ENCODE results near the gene AKAP10. TPM values are rescaled to one million over a fixed set of nuclear protein-coding genes. Genes with fewer than 3 reads are reported as not detected.

AKAP10 gene
- total and polyA plus RNA-seq, 2 donors (not counting 1 experiment from before 2014, with no cell fraction given), result 20.6 to 71.2 TPM

DNA sequence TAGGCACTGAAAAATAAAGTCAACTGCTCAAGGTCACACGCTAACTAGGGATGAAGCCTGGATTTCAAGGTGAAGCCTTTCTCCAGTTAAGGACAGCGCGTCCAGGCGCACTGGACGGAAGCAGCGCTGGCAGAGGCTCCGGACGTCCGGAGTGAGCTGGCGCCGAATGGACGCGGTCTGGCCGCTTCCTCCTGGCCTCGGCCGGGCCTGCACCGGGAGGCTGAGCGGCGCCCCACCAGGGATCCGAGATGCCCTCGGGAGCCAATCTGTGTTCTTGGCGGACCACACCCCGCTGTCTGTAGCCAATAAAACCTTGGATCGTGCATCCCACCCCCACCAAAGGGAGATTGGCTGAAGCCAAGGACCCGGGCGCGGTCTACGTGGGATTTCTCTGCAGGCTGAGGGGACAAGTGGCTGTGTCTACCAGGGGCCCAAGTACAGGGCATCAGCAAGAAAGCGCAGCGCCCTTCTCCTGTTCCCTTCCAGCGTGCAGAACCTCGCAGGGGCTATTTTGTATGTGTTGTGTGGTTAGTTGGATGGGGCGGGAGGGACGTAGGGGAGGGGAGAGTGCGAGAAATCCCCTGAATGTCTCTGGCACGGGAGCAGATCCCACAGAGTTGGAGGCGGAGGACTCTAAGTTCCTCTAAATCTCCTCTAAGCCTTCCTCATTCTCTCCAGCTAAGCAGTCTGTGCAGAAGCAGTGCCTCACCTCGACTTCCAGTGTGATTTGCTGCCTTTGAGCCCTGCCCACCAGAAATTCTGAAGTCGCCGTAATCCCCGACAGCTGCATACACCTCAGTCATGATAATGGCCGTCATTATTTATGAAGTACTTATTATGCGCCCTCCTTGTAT lies 2.5 kb upstream of the AKAP10 start:
- peaks cover 0 to 3% of the 10 kb centered on the region in 2 experiments for H3K36me3 ChIP-seq (replicated peaks in 1 of 2; ENCODE audit: control extremely low read depth in 1 of 2, control insufficient read depth in 1 of 2, extremely low read depth in 1 of 2, insufficient read depth in 2 of 2, low read length in 1 of 2)
- CTCF ChIA-PET, result no interaction called here
- H3K27me3 Mint-ChIP-seq, result no peaks in the 10 kb centered on the region
- no peaks in the 10 kb centered on the region for H3K9me3 Mint-ChIP-seq (ENCODE audit: insufficient read depth)
- WGBS (ENCODE audit: insufficient coverage), result 73% methylated on average over 33 of the region's 43 CpGs
- H3K79me2 ChIP-seq (ENCODE audit: control insufficient read depth, insufficient read depth, low read length), result peaks cover 58% of the 10 kb centered on the region
- H3K4me3 ChIP-seq (ENCODE audit: control extremely low read depth in 1 of 5, extremely low read depth in 1 of 5, insufficient read depth in 1 of 5, low read depth in 2 of 5, low read length in 4 of 5), result no peak overlapping the region
- no peak for ATAC-seq (ENCODE audit: low read depth)
- peak overlapping the region; percentile 62 for H3K4me3 Mint-ChIP-seq
- H3K4me2 ChIP-seq (replicated peaks; ENCODE audit: low read depth, low read length, poor library complexity, severe bottlenecking), result peak overlapping the region; percentile 23
- H3K9ac ChIP-seq (ENCODE audit: low read length), result no peak overlapping the region
- H3K27ac ChIP-seq (ENCODE audit: low read length in 2 of 2), result no peak overlapping the region
- H3K9me3 ChIP-seq (ENCODE audit: control extremely low read depth in 1 of 3, control insufficient read depth in 2 of 3, insufficient read depth in 1 of 3, low read length in 2 of 3), result no peaks in the 10 kb centered on the region
- TF ChIP-seq CTCF (IDR thresholded peaks at IDR 0.05) (no peak), EZH2 (IDR thresholded peaks at IDR 0.05; ENCODE audit: borderline replicate concordance, insufficient read depth, low read depth, low read length, poor library complexity, severe bottlenecking) (no peak)
- intact Hi-C loops (cut with micrococcal nuclease), result loop anchor here (2.0 to 10.0 kb wide), 3 partner anchors 1147 to 2005 kb away; partner anchors contain the start of genes ATPAF2, DHRS7B, DRC3 and GID4
- POLR2A ChIA-PET, result no interaction called here
- peaks cover 23 to 39% of the 10 kb centered on the region in 2 donors for H3K4me1 ChIP-seq (ENCODE audit: control insufficient read depth in 2 of 2, insufficient read depth in 2 of 2, low read length in 2 of 2)
- H3K27me3 ChIP-seq (replicated peaks in 1 of 4; ENCODE audit: control extremely low read depth in 1 of 4, control insufficient read depth in 3 of 4, insufficient read depth in 4 of 4, low read length in 3 of 4), result no peaks in the 10 kb centered on the region
- DNase-seq, result no peak
- no peak overlapping the region for H3K27ac Mint-ChIP-seq
- no peaks in the 10 kb centered on the region for H4K20me1 ChIP-seq (ENCODE audit: control insufficient read depth, insufficient read depth, low read length, poor library complexity, severe bottlenecking)
- H2AFZ ChIP-seq (ENCODE audit: insufficient read depth, low read depth, low read length, poor library complexity, severe bottlenecking), result peak overlapping the region; percentile 53
- H3K4me1 Mint-ChIP-seq, result peaks cover 29% of the 10 kb centered on the region

- peak overlapping the region; percentile 98 for H3K27ac Mint-ChIP-seq
- Histone ChIP-seq H2AFZ (ENCODE audit: insufficient read depth, low read depth, low read length, poor library complexity, severe bottlenecking) (peak overlapping the region; percentile 99), H3K79me2 (ENCODE audit: control insufficient read depth, insufficient read depth, low read length) (peaks cover 71% of the 10 kb centered on the region), H3K4me2 (replicated peaks; ENCODE audit: low read depth, low read length, poor library complexity, severe bottlenecking) (peak overlapping the region; percentile 91), H4K20me1 (ENCODE audit: control insufficient read depth, insufficient read depth, low read length, poor library complexity, severe bottlenecking) (no peaks in the 10 kb centered on the region), H3K4me1 (ENCODE audit: control insufficient read depth in 2 of 2, insufficient read depth in 2 of 2, low read length in 2 of 2) (peaks cover 23 to 40% of the 10 kb centered on the region in 2 donors), H3K4me3 (ENCODE audit: control extremely low read depth in 1 of 5, extremely low read depth in 1 of 5, insufficient read depth in 1 of 5, low read depth in 2 of 5, low read length in 4 of 5) (peak overlapping the region; percentile 27 to 93 (median 87)), H3K27me3 (replicated peaks in 1 of 4; ENCODE audit: control extremely low read depth in 1 of 4, control insufficient read depth in 3 of 4, insufficient read depth in 4 of 4, low read length in 3 of 4) (no peaks in the 10 kb centered on the region), H3K36me3 (replicated peaks in 1 of 2; ENCODE audit: control extremely low read depth in 1 of 2, control insufficient read depth in 1 of 2, extremely low read depth in 1 of 2, insufficient read depth in 2 of 2, low read length in 1 of 2) (peaks cover 0 to 9% of the 10 kb centered on the region in 2 experiments), H3K9ac (ENCODE audit: low read length) (peak overlapping the region; percentile 84), H3K27ac (ENCODE audit: low read length in 2 of 2) (peak overlapping the region; percentile 85 to 96), H3K9me3 (ENCODE audit: control extremely low read depth in 1 of 3, control insufficient read depth in 2 of 3, insufficient read depth in 1 of 3, low read length in 2 of 3) (no peaks in the 10 kb centered on the region)
- CTCF ChIA-PET, result interaction anchor here (2.1 kb wide), 1 partner anchor 14 kb away, joined by 11 read pairs; no protein-coding TSS in a partner anchor
- intact Hi-C loops (cut with micrococcal nuclease), result loop anchor here (1.0 to 10.0 kb wide), 4 partner anchors 176 to 2004 kb away; partner anchors contain the start of genes ATPAF2, DHRS7B, DRC3 and GID4
- no peaks in the 10 kb centered on the region for H3K27me3 Mint-ChIP-seq
- no peaks in the 10 kb centered on the region for H3K9me3 Mint-ChIP-seq (ENCODE audit: insufficient read depth)
- no peak for ATAC-seq (ENCODE audit: low read depth)
- peak; percentile 27 for DNase-seq
- peak overlapping the region; percentile 99 for H3K4me3 Mint-ChIP-seq
- H3K4me1 Mint-ChIP-seq, result peaks cover 38% of the 10 kb centered on the region
- POLR2A ChIA-PET, result interaction anchor here (0.8 kb wide), 1 partner anchor 601 kb away, joined by 3 read pairs; the partner anchor contains the start of gene MAPK7
- 87% methylated on average over 6 of the region's 13 CpGs for WGBS (ENCODE audit: insufficient coverage)
- TF ChIP-seq EZH2 (IDR thresholded peaks at IDR 0.05; ENCODE audit: borderline replicate concordance, insufficient read depth, low read depth, low read length, poor library complexity, severe bottlenecking) (no peak), CTCF (IDR thresholded peaks at IDR 0.05) (no peak)
Observed at GRCh38 chr17:19978805-19979211, 1.2 kb upstream of the AKAP10 start.

Measured in B cell (primary cell).